ENCODE data around the gene NDUFS7. TPM values are rescaled to one million over a fixed set of nuclear protein-coding genes. Genes with fewer than 3 reads are reported as not detected.

NDUFS7 gene
- total and polyA plus RNA-seq, 2 donors, result 61.8 to 86.7 TPM

DNA sequence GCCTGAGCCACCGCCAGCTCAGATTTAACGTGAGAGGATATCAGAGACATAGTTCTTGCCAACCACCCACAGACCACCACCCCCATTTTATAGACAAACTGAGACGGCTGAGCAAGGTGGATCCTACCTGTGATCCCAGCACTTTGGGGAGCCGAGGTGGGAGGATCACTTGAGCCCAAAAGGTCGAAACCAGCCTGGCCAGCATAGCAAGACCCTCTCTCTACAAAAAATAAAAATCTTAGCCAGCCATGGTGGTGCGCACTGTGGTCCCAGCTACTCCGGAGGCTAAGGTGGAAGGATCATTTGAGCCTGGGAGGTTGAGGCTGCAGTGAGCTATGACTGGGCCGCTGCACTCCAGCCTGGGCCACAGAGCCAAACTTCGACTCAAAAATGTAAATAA lies 30.6 kb upstream of the NDUFS7 start:
- H3K4me3 ChIP-seq (ENCODE audit: low read length in 2 of 2), result no peak overlapping the region
- peaks cover 16 to 19% of the 10 kb centered on the region in 2 donors for H3K4me1 ChIP-seq (ENCODE audit: control insufficient read depth in 2 of 2, insufficient read depth in 2 of 2, low read length in 2 of 2)
- 98% methylated on average over 9 of the region's 9 CpGs for WGBS
- peaks cover 0 to 8% of the 10 kb centered on the region in 2 donors for H3K27me3 ChIP-seq (ENCODE audit: control insufficient read depth in 2 of 2, insufficient read depth in 1 of 2, low read length in 1 of 2)
- peaks cover 0 to 3% of the 10 kb centered on the region in 2 donors for H3K9me3 ChIP-seq (ENCODE audit: control insufficient read depth in 2 of 2, insufficient read depth in 1 of 2, low read length in 1 of 2)
- H3K36me3 ChIP-seq (ENCODE audit: control insufficient read depth in 2 of 2, insufficient read depth in 2 of 2, low read length in 1 of 2), result peaks cover 8% of the 10 kb centered on the region in 2 donors
- no peak overlapping the region for H3K27ac ChIP-seq (ENCODE audit: low read depth in 1 of 2, low read length in 1 of 2)
- no peak for DNase-seq (ENCODE audit: low read depth in 6 of 9, low spot score in 9 of 9)

DNA sequence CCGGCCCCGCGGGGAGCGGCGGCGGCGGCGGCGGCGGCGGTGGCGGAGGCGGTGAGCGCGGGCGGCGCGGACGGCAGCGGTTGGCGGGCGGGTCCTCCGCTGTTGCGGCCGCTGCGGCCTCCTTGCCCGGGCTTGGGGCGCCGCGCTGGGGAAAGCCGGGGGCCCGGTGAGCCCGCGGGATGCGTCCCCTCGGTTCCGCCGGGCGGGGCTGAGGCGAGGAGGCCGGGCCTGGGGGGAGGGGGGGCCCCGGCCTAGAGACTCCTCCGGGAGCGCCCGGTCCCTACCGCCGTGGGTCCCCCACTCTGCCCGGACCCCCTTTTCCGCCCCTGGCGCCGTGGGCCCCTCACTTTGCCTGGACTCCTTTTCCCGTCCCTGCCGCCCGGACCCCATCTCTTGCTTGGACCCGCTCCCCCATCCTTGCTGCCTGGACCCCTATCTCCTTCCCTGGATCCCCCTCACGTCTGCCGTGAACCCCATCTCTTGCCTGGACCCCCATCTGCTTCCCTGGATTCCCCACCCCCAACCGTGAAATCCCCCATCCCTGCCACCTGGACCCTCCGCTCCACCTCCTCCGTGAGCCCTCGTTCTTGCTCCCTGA lies 28.6 kb upstream of the NDUFS7 start:
- H3K9me3 ChIP-seq (ENCODE audit: control insufficient read depth in 2 of 2, insufficient read depth in 1 of 2, low read length in 1 of 2), result no peaks in the 10 kb centered on the region
- peaks cover 0 to 2% of the 10 kb centered on the region in 2 donors for H3K27me3 ChIP-seq (ENCODE audit: control insufficient read depth in 2 of 2, insufficient read depth in 1 of 2, low read length in 1 of 2)
- H3K4me3 ChIP-seq (ENCODE audit: low read length in 2 of 2), result peak overlapping the region; percentile 74 to 94
- H3K36me3 ChIP-seq (ENCODE audit: control insufficient read depth in 2 of 2, insufficient read depth in 2 of 2, low read length in 1 of 2), result peaks cover 25 to 27% of the 10 kb centered on the region in 2 donors
- peaks cover 16 to 19% of the 10 kb centered on the region in 2 donors for H3K4me1 ChIP-seq (ENCODE audit: control insufficient read depth in 2 of 2, insufficient read depth in 2 of 2, low read length in 2 of 2)
- DNase-seq (ENCODE audit: low read depth in 6 of 9, low spot score in 9 of 9), result no peak
- H3K27ac ChIP-seq (ENCODE audit: low read depth in 1 of 2, low read length in 1 of 2), result peak overlapping the region in 1 of 2 donors; percentile 60
- under 1% methylated on average over 61 of the region's 61 CpGs for WGBS

- peak in 2 of 9 donors; percentile 21 to 30 for DNase-seq (ENCODE audit: low read depth in 6 of 9, low spot score in 9 of 9)
- 49% methylated on average over 32 of the region's 32 CpGs for WGBS
- H3K4me3 ChIP-seq (ENCODE audit: low read length in 2 of 2), result peak overlapping the region; percentile 74 to 94
- peaks cover 16 to 22% of the 10 kb centered on the region in 2 donors for H3K4me1 ChIP-seq (ENCODE audit: control insufficient read depth in 2 of 2, insufficient read depth in 2 of 2, low read length in 2 of 2)
- H3K9me3 ChIP-seq (ENCODE audit: control insufficient read depth in 2 of 2, insufficient read depth in 1 of 2, low read length in 1 of 2), result no peaks in the 10 kb centered on the region
- peaks cover 33 to 35% of the 10 kb centered on the region in 2 donors for H3K36me3 ChIP-seq (ENCODE audit: control insufficient read depth in 2 of 2, insufficient read depth in 2 of 2, low read length in 1 of 2)
- H3K27me3 ChIP-seq (ENCODE audit: control insufficient read depth in 2 of 2, insufficient read depth in 1 of 2, low read length in 1 of 2), result peaks cover 0 to under 1% of the 10 kb centered on the region in 2 donors
- peak overlapping the region; percentile 8 to 32 for H3K27ac ChIP-seq (ENCODE audit: low read depth in 1 of 2, low read length in 1 of 2)
Observed at GRCh38 chr19:1355568-1356507, 27.9 kb upstream of the NDUFS7 start.

DNA sequence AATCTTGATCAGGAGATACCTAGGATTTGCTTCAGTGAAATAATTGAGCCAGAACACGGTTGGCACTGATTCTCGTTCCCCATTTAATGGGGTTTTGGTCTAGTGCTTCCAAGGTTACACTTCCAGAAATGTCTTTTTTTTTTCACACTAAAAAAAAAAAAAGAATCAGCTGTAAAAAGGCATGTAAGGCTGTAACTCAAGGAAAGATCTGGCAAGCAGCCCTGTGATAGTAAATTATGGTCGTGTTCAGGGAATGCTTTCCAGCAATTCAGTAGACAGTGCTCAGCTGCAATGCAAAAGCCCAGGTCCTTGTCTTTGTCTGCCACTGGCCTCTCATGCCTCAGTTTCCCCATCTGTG lies 27.2 kb upstream of the NDUFS7 start:
- Histone ChIP-seq H3K36me3 (ENCODE audit: control insufficient read depth in 2 of 2, insufficient read depth in 2 of 2, low read length in 1 of 2) (peaks cover 33 to 41% of the 10 kb centered on the region in 2 donors), H3K9me3 (ENCODE audit: control insufficient read depth in 2 of 2, insufficient read depth in 1 of 2, low read length in 1 of 2) (no peaks in the 10 kb centered on the region), H3K4me1 (ENCODE audit: control insufficient read depth in 2 of 2, insufficient read depth in 2 of 2, low read length in 2 of 2) (peaks cover 16 to 26% of the 10 kb centered on the region in 2 donors), H3K27me3 (ENCODE audit: control insufficient read depth in 2 of 2, insufficient read depth in 1 of 2, low read length in 1 of 2) (no peaks in the 10 kb centered on the region), H3K4me3 (ENCODE audit: low read length in 2 of 2) (no peak overlapping the region), H3K27ac (ENCODE audit: low read depth in 1 of 2, low read length in 1 of 2) (no peak overlapping the region)
- WGBS, result 94% methylated on average over 3 of the region's 3 CpGs
- DNase-seq (ENCODE audit: low read depth in 6 of 9, low spot score in 9 of 9), result no peak

GRCh38 chr19:1357531-1358109 lies 26.1 kb upstream of the NDUFS7 start:
- 96% methylated on average over 24 of the region's 24 CpGs for WGBS
- no peak overlapping the region for H3K27ac ChIP-seq (ENCODE audit: low read depth in 1 of 2, low read length in 1 of 2)
- peaks cover 16 to 28% of the 10 kb centered on the region in 2 donors for H3K4me1 ChIP-seq (ENCODE audit: control insufficient read depth in 2 of 2, insufficient read depth in 2 of 2, low read length in 2 of 2)
- H3K36me3 ChIP-seq (ENCODE audit: control insufficient read depth in 2 of 2, insufficient read depth in 2 of 2, low read length in 1 of 2), result peaks cover 39 to 49% of the 10 kb centered on the region in 2 donors
- H3K9me3 ChIP-seq (ENCODE audit: control insufficient read depth in 2 of 2, insufficient read depth in 1 of 2, low read length in 1 of 2), result no peaks in the 10 kb centered on the region
- no peaks in the 10 kb centered on the region for H3K27me3 ChIP-seq (ENCODE audit: control insufficient read depth in 2 of 2, insufficient read depth in 1 of 2, low read length in 1 of 2)
- H3K4me3 ChIP-seq (ENCODE audit: low read length in 2 of 2), result no peak overlapping the region
- no peak for DNase-seq (ENCODE audit: low read depth in 6 of 9, low spot score in 9 of 9)

DNA sequence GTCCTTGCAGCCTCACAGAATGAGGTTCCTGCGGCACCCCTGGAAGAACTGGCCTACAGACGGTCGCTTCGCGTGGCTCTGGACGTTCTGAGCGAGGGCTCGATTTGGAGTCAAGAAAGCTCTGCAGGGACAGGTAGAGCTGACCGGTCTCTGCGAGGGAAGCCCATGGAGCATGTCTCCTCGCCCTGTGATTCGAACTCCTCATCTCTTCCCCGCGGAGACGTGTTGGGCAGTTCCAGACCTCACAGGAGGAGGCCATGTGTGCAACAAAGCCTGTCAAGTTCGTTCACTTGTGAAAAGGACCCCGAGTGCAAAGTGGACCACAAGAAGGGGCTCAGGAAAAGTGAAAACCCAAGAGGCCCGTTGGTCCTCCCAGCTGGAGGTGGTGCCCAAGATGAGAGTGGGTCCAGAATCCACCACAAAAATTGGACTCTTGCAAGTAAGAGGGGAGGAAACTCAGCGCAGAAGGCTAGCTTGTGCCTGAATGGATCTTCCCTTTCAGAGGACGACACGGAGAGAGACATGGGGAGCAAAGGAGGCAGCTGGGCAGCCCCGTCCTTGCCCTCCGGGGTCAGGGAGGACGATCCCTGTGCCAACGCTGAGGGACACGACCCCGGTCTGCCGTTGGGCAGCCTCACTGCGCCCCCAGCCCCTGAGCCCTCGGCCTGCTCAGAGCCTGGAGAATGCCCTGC lies 23.4 kb upstream of the NDUFS7 start:
- DNase-seq (ENCODE audit: low read depth in 6 of 9, low spot score in 9 of 9), result no peak
- no peak overlapping the region for H3K4me3 ChIP-seq (ENCODE audit: low read length in 2 of 2)
- 96% methylated on average over 30 of the region's 30 CpGs for WGBS

GRCh38 chr19:1360818-1361461 lies 22.8 kb upstream of the NDUFS7 start:
- H3K4me3 ChIP-seq (ENCODE audit: low read length in 2 of 2), result no peak overlapping the region
- DNase-seq (ENCODE audit: low read depth in 6 of 9, low spot score in 9 of 9), result no peak
- peaks cover 50 to 62% of the 10 kb centered on the region in 2 donors for H3K36me3 ChIP-seq (ENCODE audit: control insufficient read depth in 2 of 2, insufficient read depth in 2 of 2, low read length in 1 of 2)
- H3K27ac ChIP-seq (ENCODE audit: low read depth in 1 of 2, low read length in 1 of 2), result no peak overlapping the region
- WGBS, result 93% methylated on average over 31 of the region's 31 CpGs
- H3K27me3 ChIP-seq (ENCODE audit: control insufficient read depth in 2 of 2, insufficient read depth in 1 of 2, low read length in 1 of 2), result no peaks in the 10 kb centered on the region
- no peaks in the 10 kb centered on the region for H3K9me3 ChIP-seq (ENCODE audit: control insufficient read depth in 2 of 2, insufficient read depth in 1 of 2, low read length in 1 of 2)
- H3K4me1 ChIP-seq (ENCODE audit: control insufficient read depth in 2 of 2, insufficient read depth in 2 of 2, low read length in 2 of 2), result peaks cover 12 to 33% of the 10 kb centered on the region in 2 donors

More for the DNA sequence above, 23.4 kb upstream of the NDUFS7 start:
- peaks cover 18 to 36% of the 10 kb centered on the region in 2 donors for H3K4me1 ChIP-seq (ENCODE audit: control insufficient read depth in 2 of 2, insufficient read depth in 2 of 2, low read length in 2 of 2)
- H3K27me3 ChIP-seq (ENCODE audit: control insufficient read depth in 2 of 2, insufficient read depth in 1 of 2, low read length in 1 of 2), result no peaks in the 10 kb centered on the region
- H3K27ac ChIP-seq (ENCODE audit: low read depth in 1 of 2, low read length in 1 of 2), result no peak overlapping the region
- H3K9me3 ChIP-seq (ENCODE audit: control insufficient read depth in 2 of 2, insufficient read depth in 1 of 2, low read length in 1 of 2), result no peaks in the 10 kb centered on the region
- peaks cover 44 to 57% of the 10 kb centered on the region in 2 donors for H3K36me3 ChIP-seq (ENCODE audit: control insufficient read depth in 2 of 2, insufficient read depth in 2 of 2, low read length in 1 of 2)

- no peaks in the 10 kb centered on the region for H3K9me3 ChIP-seq (ENCODE audit: control insufficient read depth in 2 of 2, insufficient read depth in 1 of 2, low read length in 1 of 2)
- 94% methylated on average over 30 of the region's 30 CpGs for WGBS
- DNase-seq (ENCODE audit: low read depth in 6 of 9, low spot score in 9 of 9), result no peak
- H3K36me3 ChIP-seq (ENCODE audit: control insufficient read depth in 2 of 2, insufficient read depth in 2 of 2, low read length in 1 of 2), result peaks cover 57 to 71% of the 10 kb centered on the region in 2 donors
- H3K4me1 ChIP-seq (ENCODE audit: control insufficient read depth in 2 of 2, insufficient read depth in 2 of 2, low read length in 2 of 2), result peaks cover 11 to 31% of the 10 kb centered on the region in 2 donors
- no peak overlapping the region for H3K27ac ChIP-seq (ENCODE audit: low read depth in 1 of 2, low read length in 1 of 2)
- H3K4me3 ChIP-seq (ENCODE audit: low read length in 2 of 2), result no peak overlapping the region
- no peaks in the 10 kb centered on the region for H3K27me3 ChIP-seq (ENCODE audit: control insufficient read depth in 2 of 2, insufficient read depth in 1 of 2, low read length in 1 of 2)
Observed at GRCh38 chr19:1361601-1362386, 21.9 kb upstream of the NDUFS7 start.

All from thymus (tissue), 11 donors.